Measurements from ENCODE around the gene FBXW7. TPM values are rescaled to one million over a fixed set of nuclear protein-coding genes. Genes with fewer than 3 reads are reported as not detected.

The FBXW7 gene
- total and polyA plus RNA-seq, 2 of the 8 experiments (the other 6 are each of a cell fraction or from before 2014, with no cell fraction given) = 6.0 to 26.7 TPM

DNA sequence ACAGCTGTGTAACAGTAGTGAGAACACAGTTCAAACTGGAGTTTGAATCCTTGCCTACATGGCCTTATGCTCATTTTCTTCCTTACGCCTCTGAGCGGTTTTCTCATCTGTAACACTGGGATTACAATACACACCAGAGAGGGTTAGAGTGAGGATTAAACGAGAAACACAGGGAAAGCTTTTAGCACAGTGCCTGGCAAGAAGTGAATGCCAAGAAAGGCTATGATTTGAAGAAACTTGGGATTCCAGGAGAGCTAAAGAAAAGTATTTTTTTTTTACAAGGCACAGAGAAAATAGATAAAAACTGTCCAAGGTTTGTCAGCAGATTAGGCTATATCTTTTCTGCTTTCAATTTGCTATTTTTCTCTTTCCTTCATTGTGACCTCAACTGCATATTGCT, 246.4 kb downstream of the FBXW7 start:
- DNase-seq (ENCODE audit: low read depth in 1 of 2, low spot score in 2 of 2) = no peak
- CTCF ChIA-PET (ENCODE audit: partially characterized antibody) = interaction anchor here (0.8 to 1.3 kb wide), 2 partner anchors 16 to 99 kb away, joined by 3 read pairs; no protein-coding TSS in a partner anchor

More for the DNA sequence above, 246.4 kb downstream of the FBXW7 start:
- Histone ChIP-seq H3K79me2 (ENCODE audit: control insufficient read depth in 1 of 2, insufficient read depth in 2 of 2, low read length in 2 of 2) (no peaks in the 10 kb centered on the region), H3K4me2 (ENCODE audit: insufficient read depth in 1 of 2, low read depth in 2 of 2, low read length in 2 of 2) (no peak overlapping the region), H4K8ac (ENCODE audit: extremely low read depth, insufficient read depth, low read length) (no peak overlapping the region), H3K9me3 (ENCODE audit: insufficient read depth in 2 of 2, low read depth in 1 of 2, low read length in 1 of 2) (no peaks in the 10 kb centered on the region), H3K9ac (replicated peaks in 1 of 4; ENCODE audit: extremely low read depth in 1 of 4, low read depth in 3 of 4, low read length in 3 of 4) (no peak overlapping the region), H3K18ac (ENCODE audit: extremely low read depth, low read length) (no peak overlapping the region), H3K27ac (ENCODE audit: low read depth, low read length) (no peak overlapping the region), H3K23me2 (ENCODE audit: low read depth, low read length) (no peaks in the 10 kb centered on the region), H3K27me3 (replicated peaks in 1 of 4; ENCODE audit: control insufficient read depth in 3 of 4, extremely low read depth in 1 of 4, insufficient read depth in 3 of 4, low read length in 3 of 4) (no peaks in the 10 kb centered on the region), H2BK20ac (ENCODE audit: low read length) (no peak overlapping the region), H3K23ac (ENCODE audit: insufficient read length) (no peak overlapping the region), H4K5ac (ENCODE audit: insufficient read length, low read depth, low read length) (no peak overlapping the region), H3K14ac (ENCODE audit: insufficient read length) (no peak overlapping the region), H4K20me1 (replicated peaks in 1 of 2; ENCODE audit: control insufficient read depth in 1 of 2, insufficient read depth in 2 of 2, low read length in 2 of 2) (no peaks in the 10 kb centered on the region), H2BK15ac (ENCODE audit: low read length) (no peak overlapping the region), H4K91ac (replicated peaks; ENCODE audit: insufficient read length, low read length) (no peak overlapping the region), H2BK5ac (ENCODE audit: low read depth, low read length) (no peak overlapping the region), H3K4ac (replicated peaks; ENCODE audit: insufficient read length, low read depth, low read length) (no peak overlapping the region), H2BK120ac (replicated peaks; ENCODE audit: low read depth, low read length) (no peak overlapping the region), H2BK12ac (ENCODE audit: low read depth, low read length) (no peak overlapping the region), H3K56ac (replicated peaks; ENCODE audit: insufficient read length, low read depth, low read length) (no peak overlapping the region), H2AK5ac (ENCODE audit: low read depth, low read length) (no peak overlapping the region), H2AFZ (ENCODE audit: low read length) (no peak overlapping the region), H3K4me3 (ENCODE audit: extremely low read depth in 1 of 4, insufficient read depth in 2 of 4, low read depth in 3 of 4, low read length in 4 of 4) (no peak overlapping the region), H3K79me1 (ENCODE audit: low read depth, low read length) (no peaks in the 10 kb centered on the region), H3K4me1 (replicated peaks in 1 of 4; ENCODE audit: control insufficient read depth in 3 of 4, insufficient read depth in 4 of 4, low read length in 3 of 4) (peaks cover 0 to 4% (median 0%) of the 10 kb centered on the region in 4 experiments; a peak in 2 of 7 replicates), H3K36me3 (ENCODE audit: control insufficient read depth in 2 of 4, insufficient read depth in 4 of 4, low read length in 3 of 4) (no peaks in the 10 kb centered on the region)
- no peak for TF ChIP-seq TEAD4 (IDR thresholded peaks at IDR 0.05; ENCODE audit: low read depth, low read length)
- FAIRE-seq = no peak
- WGBS, 2 experiments (ENCODE audit: extremely low coverage in 1 of 2, insufficient coverage in 1 of 2, insufficient read length in 1 of 2, insufficient replicate concordance in 2 of 2, low coverage in 1 of 2, low lambda C conversion rate in 2 of 2, missing lambda C conversion rate in 1 of 2) = 94% methylated on average over 3 of the region's 3 CpGs; no CpG with 5 or more reads in 1 of the 2 experiments
- POLR2A ChIA-PET (ENCODE audit: partially characterized antibody) = no interaction called here
